ENCODE measurements around the gene CDH13.

The CDH13 gene

DNA sequence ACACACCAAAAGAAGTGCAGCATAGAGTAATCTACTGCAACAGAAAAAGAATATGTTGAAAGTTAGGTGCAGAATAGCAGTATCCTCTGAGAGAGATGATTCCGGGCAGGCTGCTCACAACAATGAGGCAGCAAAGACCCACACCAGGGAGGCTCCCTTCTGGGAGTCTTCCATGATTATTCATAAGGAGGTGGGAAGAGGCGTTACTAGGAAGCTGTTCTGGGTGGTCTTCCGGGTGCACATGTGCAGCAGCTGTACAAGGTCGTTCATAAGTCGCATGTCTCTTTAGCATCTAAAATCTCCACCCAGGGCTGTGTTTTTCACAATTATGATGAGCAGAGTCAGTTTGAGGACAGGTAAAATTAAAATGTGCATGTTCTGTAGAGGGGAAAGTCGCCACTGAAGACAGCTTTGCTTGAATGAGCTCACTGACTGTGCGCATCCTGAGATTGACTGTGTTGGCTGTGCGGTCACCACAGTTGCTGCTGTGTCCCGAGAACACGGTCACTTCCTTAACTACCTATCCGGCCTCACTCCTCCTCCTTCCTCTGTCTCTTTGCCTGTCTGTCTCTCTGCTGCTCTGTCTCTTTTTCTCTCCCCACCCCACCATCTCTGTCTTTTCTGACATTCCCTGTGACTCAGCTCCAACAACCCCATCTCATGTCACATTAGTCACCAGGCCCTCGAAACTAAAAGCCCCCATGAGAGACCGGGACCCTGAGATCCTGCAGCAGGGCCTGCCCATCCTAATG is 1055.5 kb downstream of the CDH13 start:
- Histone ChIP-seq H3K27ac (ENCODE audit: low read depth, low read length) (no peak overlapping the region), H3K4me3 (ENCODE audit: low read depth, low read length) (no peak overlapping the region), H3K27me3 (ENCODE audit: insufficient read depth, low read length) (no peaks in the 10 kb centered on the region), H3K79me2 (ENCODE audit: control insufficient read depth, insufficient read depth, low read length, unreplicated experiment) (no peaks in the 10 kb centered on the region), H3K36me3 (ENCODE audit: insufficient read depth, low read length) (no peaks in the 10 kb centered on the region), H3K4me1 (ENCODE audit: control insufficient read depth, insufficient read depth, low read length, unreplicated experiment) (no peaks in the 10 kb centered on the region), H2AFZ (ENCODE audit: low read length, unreplicated experiment) (no peak overlapping the region)

DNA sequence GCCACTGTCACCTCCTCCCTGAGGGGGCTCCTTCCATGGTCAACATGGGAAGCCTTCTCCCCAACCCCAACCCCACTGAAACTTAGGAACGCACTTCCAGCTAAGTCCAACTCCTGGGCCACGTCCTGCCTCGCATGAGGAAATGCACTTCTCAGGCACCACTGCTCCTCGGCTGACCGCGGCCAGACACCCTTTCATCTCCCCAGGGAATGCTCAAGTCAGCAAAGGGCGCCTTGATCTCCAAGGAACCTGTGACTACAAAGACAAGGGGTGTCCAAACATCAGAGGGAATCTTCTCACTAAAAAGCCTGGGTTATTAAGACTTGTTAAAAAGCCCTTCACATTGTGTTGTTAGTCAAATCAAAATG is 1056.1 kb downstream of the CDH13 start:
- no peak overlapping the region for H2AFZ ChIP-seq (ENCODE audit: low read length, unreplicated experiment)
- no peaks in the 10 kb centered on the region for H3K79me2 ChIP-seq (ENCODE audit: control insufficient read depth, insufficient read depth, low read length, unreplicated experiment)
- H3K36me3 ChIP-seq (ENCODE audit: insufficient read depth, low read length), result no peaks in the 10 kb centered on the region
- H3K4me1 ChIP-seq (ENCODE audit: control insufficient read depth, insufficient read depth, low read length, unreplicated experiment), result no peaks in the 10 kb centered on the region
- H3K4me3 ChIP-seq (ENCODE audit: low read depth, low read length), result no peak overlapping the region
- H3K27ac ChIP-seq (ENCODE audit: low read depth, low read length), result no peak overlapping the region
- H3K27me3 ChIP-seq (ENCODE audit: insufficient read depth, low read length), result no peaks in the 10 kb centered on the region

DNA sequence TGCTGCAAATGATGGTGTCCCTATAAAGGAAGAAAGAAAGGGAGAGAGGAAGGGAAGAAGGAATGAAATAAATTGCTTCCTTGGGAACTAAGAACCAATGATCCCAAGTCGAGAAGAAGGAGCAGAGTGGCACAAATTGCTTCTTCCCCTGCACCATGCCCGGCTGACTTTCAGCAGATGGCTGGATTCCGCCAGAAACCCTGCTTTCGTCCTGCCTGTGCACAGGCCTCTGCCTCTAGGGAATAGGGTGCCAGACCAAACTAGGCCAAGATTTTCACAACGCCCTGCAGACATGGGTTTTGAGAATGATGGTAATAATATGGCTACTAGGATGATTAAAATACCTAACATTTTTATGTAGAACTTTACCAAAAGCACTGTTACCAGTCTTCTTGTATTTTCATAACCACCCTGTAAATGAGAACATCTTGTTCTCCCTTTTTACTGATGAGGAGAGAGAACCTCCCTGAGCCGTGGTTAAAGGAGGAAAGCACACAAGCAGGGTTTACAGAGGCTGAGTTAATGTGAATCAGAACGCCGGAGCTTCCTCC is 1058.9 kb downstream of the CDH13 start:
- Histone ChIP-seq H3K4me1 (ENCODE audit: control insufficient read depth, insufficient read depth, low read length, unreplicated experiment) (no peaks in the 10 kb centered on the region), H3K4me3 (ENCODE audit: low read depth, low read length) (no peak overlapping the region), H2AFZ (ENCODE audit: low read length, unreplicated experiment) (no peak overlapping the region), H3K27me3 (ENCODE audit: insufficient read depth, low read length) (no peaks in the 10 kb centered on the region), H3K79me2 (ENCODE audit: control insufficient read depth, insufficient read depth, low read length, unreplicated experiment) (no peaks in the 10 kb centered on the region), H3K27ac (ENCODE audit: low read depth, low read length) (no peak overlapping the region), H3K36me3 (ENCODE audit: insufficient read depth, low read length) (no peaks in the 10 kb centered on the region)

DNA sequence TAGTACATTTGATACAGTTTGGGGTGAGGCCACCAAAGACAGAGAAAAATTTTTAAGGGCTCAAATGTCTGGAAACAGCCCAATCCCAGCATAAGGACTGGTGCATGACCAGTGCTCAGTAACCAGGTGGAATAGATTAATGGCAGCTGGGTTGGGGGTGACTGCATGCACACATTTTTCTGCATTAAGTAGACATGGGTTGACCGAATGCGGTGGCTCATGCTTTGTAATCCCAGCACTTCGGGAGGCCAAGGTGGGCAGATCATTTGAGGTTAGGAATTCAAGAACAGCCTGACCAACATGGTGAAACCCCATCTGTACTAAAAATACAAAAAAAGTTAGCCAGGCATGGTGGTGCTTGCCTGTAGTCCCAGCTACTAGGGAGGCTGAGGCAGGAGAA is 1060.0 kb downstream of the CDH13 start:
- H3K27me3 ChIP-seq (ENCODE audit: insufficient read depth, low read length), result no peaks in the 10 kb centered on the region
- no peak overlapping the region for H3K27ac ChIP-seq (ENCODE audit: low read depth, low read length)
- no peak overlapping the region for H3K4me3 ChIP-seq (ENCODE audit: low read depth, low read length)
- no peaks in the 10 kb centered on the region for H3K4me1 ChIP-seq (ENCODE audit: control insufficient read depth, insufficient read depth, low read length, unreplicated experiment)
- H3K79me2 ChIP-seq (ENCODE audit: control insufficient read depth, insufficient read depth, low read length, unreplicated experiment), result no peaks in the 10 kb centered on the region
- no peak overlapping the region for H2AFZ ChIP-seq (ENCODE audit: low read length, unreplicated experiment)
- H3K36me3 ChIP-seq (ENCODE audit: insufficient read depth, low read length), result no peaks in the 10 kb centered on the region

DNA sequence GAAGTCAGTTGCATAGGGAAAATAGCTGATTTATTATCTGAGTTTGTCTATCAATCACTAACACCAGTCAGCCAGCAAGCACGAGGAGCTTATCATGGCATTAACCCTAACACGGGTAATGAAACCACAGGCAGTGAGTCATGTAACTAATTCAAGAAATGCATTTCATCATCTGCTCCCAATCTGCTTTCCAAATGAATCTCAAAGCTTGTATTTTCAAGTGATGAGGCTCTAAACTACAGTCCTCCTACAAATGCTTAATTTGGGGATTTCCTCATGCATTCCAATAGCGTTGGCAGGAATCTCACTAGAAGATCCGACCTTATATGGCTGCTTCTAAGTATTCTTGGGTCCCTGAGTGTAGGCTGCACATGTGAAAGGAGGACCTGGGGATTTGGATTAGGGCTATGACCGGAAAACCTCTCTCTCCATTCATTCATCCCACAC is 1062.6 kb downstream of the CDH13 start:
- H2AFZ ChIP-seq (ENCODE audit: low read length, unreplicated experiment), result no peak overlapping the region
- no peak overlapping the region for H3K4me3 ChIP-seq (ENCODE audit: low read depth, low read length)
- no peak overlapping the region for H3K27ac ChIP-seq (ENCODE audit: low read depth, low read length)
- no peaks in the 10 kb centered on the region for H3K79me2 ChIP-seq (ENCODE audit: control insufficient read depth, insufficient read depth, low read length, unreplicated experiment)
- H3K4me1 ChIP-seq (ENCODE audit: control insufficient read depth, insufficient read depth, low read length, unreplicated experiment), result no peaks in the 10 kb centered on the region
- H3K27me3 ChIP-seq (ENCODE audit: insufficient read depth, low read length), result no peaks in the 10 kb centered on the region
- H3K36me3 ChIP-seq (ENCODE audit: insufficient read depth, low read length), result no peaks in the 10 kb centered on the region

DNA sequence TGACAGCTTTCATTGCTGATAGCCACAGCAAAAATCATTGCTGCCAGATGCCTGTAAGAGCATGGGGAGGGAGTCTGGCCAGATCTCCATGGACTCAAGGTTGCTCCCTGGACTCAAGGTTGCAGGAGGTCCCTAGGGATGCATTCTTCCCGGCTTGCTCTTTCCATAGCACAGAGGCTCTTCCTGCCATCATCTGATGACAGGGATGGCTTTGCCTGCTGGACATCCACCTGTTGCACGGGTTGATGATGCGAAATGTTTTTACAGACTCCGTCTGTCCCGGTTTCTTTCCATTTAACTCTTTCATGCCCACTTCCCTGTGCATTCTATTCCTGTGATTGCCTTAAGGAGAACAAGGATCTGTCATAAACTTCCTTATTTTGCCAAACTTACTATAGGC is 1065.5 kb downstream of the CDH13 start:
- Histone ChIP-seq H3K4me3 (ENCODE audit: low read depth, low read length) (no peak overlapping the region), H3K27me3 (ENCODE audit: insufficient read depth, low read length) (no peaks in the 10 kb centered on the region), H2AFZ (ENCODE audit: low read length, unreplicated experiment) (no peak overlapping the region), H3K79me2 (ENCODE audit: control insufficient read depth, insufficient read depth, low read length, unreplicated experiment) (no peaks in the 10 kb centered on the region), H3K36me3 (ENCODE audit: insufficient read depth, low read length) (no peaks in the 10 kb centered on the region), H3K4me1 (ENCODE audit: control insufficient read depth, insufficient read depth, low read length, unreplicated experiment) (no peaks in the 10 kb centered on the region), H3K27ac (ENCODE audit: low read depth, low read length) (no peak overlapping the region)

DNA sequence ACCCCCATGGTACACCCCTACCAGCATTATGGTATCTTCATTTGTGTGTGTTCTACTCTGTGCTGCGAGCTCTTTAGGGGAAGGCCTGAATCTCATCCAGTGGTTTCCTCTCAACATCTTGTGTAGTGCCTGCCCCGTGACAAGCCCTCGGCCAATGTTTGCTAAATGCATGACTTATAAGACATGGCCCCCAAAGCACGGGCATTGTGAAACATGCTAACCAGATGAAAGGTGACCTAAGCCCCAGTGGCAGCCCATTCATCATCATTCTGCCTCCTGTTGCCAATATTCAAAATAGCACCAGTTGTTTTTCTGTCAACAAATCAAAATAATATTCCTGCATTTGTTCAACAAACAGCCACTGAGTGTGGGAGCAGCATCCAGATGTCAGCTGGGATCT is 1072.2 kb downstream of the CDH13 start:
- Histone ChIP-seq H3K4me3 (ENCODE audit: low read depth, low read length) (no peak overlapping the region), H3K27me3 (ENCODE audit: insufficient read depth, low read length) (no peaks in the 10 kb centered on the region), H2AFZ (ENCODE audit: low read length, unreplicated experiment) (no peak overlapping the region), H3K36me3 (ENCODE audit: insufficient read depth, low read length) (no peaks in the 10 kb centered on the region), H3K79me2 (ENCODE audit: control insufficient read depth, insufficient read depth, low read length, unreplicated experiment) (no peaks in the 10 kb centered on the region), H3K4me1 (ENCODE audit: control insufficient read depth, insufficient read depth, low read length, unreplicated experiment) (no peaks in the 10 kb centered on the region), H3K27ac (ENCODE audit: low read depth, low read length) (no peak overlapping the region)

DNA sequence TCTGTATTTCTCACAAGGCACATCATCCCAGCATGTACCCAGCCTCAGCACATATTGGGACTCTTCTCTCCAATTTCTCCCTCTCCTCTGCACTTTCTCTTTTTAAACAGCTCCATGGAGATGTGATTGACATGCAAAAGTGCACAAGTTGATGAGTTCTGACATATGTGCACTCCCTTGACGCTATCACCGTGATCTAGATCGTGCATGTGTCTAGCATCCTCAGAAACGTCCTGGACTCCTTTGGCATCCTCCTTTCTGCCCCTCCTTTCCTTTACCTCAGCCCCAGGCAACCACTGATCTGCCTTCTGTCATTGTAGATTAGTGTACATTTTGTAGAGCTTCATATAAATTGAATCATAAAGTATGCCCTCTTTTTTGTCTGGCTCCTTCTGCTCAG is 1073.0 kb downstream of the CDH13 start:
- Histone ChIP-seq H3K27me3 (ENCODE audit: insufficient read depth, low read length) (no peaks in the 10 kb centered on the region), H3K79me2 (ENCODE audit: control insufficient read depth, insufficient read depth, low read length, unreplicated experiment) (no peaks in the 10 kb centered on the region), H3K4me1 (ENCODE audit: control insufficient read depth, insufficient read depth, low read length, unreplicated experiment) (no peaks in the 10 kb centered on the region), H2AFZ (ENCODE audit: low read length, unreplicated experiment) (no peak overlapping the region), H3K27ac (ENCODE audit: low read depth, low read length) (no peak overlapping the region), H3K4me3 (ENCODE audit: low read depth, low read length) (no peak overlapping the region), H3K36me3 (ENCODE audit: insufficient read depth, low read length) (no peaks in the 10 kb centered on the region)

DNA sequence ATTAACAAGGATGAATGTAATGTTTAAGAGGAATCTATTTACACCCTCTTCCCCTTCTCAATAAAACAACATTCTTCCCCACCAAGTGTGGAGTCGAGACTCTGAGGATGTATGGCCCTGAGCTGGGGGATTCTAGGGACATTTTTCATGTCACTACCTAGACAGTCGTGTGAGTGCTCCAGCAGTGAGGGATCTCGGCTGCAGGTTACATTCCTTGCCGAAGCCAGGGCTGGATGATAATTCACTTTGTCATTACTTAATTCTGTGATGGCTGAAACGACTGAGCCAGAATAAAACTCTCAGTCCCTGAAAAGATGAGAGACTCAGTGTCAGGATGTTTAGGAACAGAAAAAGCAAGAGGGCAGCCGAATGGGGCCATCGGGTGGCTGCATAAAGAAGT is 1074.1 kb downstream of the CDH13 start:
- no peak overlapping the region for H2AFZ ChIP-seq (ENCODE audit: low read length, unreplicated experiment)
- no peak overlapping the region for H3K27ac ChIP-seq (ENCODE audit: low read depth, low read length)
- no peaks in the 10 kb centered on the region for H3K27me3 ChIP-seq (ENCODE audit: insufficient read depth, low read length)
- H3K4me1 ChIP-seq (ENCODE audit: control insufficient read depth, insufficient read depth, low read length, unreplicated experiment), result no peaks in the 10 kb centered on the region
- H3K36me3 ChIP-seq (ENCODE audit: insufficient read depth, low read length), result no peaks in the 10 kb centered on the region
- no peak overlapping the region for H3K4me3 ChIP-seq (ENCODE audit: low read depth, low read length)
- H3K79me2 ChIP-seq (ENCODE audit: control insufficient read depth, insufficient read depth, low read length, unreplicated experiment), result no peaks in the 10 kb centered on the region

DNA sequence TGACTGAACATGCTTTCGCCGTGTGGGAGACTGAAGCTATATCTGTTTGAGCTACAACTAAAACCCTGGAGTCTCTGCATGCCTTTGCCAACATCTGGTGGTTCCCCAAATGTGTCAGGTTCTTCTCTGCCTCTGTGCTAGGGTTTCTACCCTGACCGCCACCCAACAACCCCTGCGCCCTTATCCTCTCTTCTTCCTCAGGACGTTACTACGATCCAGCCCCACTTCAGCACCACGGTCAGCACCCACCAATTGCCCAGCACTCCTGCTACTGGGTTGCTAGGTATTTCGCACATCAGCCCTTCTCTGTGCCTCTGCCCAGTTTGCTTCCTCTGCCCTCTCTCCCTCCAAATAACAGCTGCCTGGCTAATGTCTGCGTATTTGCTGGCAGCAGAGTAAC is 1074.7 kb downstream of the CDH13 start:
- Histone ChIP-seq H3K27me3 (ENCODE audit: insufficient read depth, low read length) (no peaks in the 10 kb centered on the region), H2AFZ (ENCODE audit: low read length, unreplicated experiment) (no peak overlapping the region), H3K36me3 (ENCODE audit: insufficient read depth, low read length) (no peaks in the 10 kb centered on the region), H3K4me3 (ENCODE audit: low read depth, low read length) (no peak overlapping the region), H3K79me2 (ENCODE audit: control insufficient read depth, insufficient read depth, low read length, unreplicated experiment) (no peaks in the 10 kb centered on the region), H3K4me1 (ENCODE audit: control insufficient read depth, insufficient read depth, low read length, unreplicated experiment) (no peaks in the 10 kb centered on the region), H3K27ac (ENCODE audit: low read depth, low read length) (no peak overlapping the region)

DNA sequence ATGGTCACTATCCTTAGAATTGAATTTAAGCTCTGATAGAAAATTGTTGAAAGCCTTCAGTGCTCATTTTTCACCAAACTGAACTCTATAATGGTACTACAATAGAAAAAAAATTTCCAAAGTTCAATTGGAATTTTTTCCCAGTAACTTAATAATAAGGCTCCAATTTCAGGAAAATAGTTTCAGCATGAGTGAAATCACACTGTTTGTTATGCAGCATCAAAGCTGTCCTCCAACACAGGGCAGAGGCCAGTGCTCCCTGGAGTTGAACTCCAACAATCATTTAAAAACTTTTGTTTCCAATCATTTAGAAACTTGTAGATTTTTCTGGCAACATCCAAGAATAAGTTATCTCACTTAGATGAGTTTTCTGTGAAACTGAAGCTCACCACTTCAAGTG is 1077.9 kb downstream of the CDH13 start:
- Histone ChIP-seq H3K79me2 (ENCODE audit: control insufficient read depth, insufficient read depth, low read length, unreplicated experiment) (no peaks in the 10 kb centered on the region), H3K36me3 (ENCODE audit: insufficient read depth, low read length) (no peaks in the 10 kb centered on the region), H3K4me3 (ENCODE audit: low read depth, low read length) (no peak overlapping the region), H2AFZ (ENCODE audit: low read length, unreplicated experiment) (no peak overlapping the region), H3K27ac (ENCODE audit: low read depth, low read length) (no peak overlapping the region), H3K27me3 (ENCODE audit: insufficient read depth, low read length) (no peaks in the 10 kb centered on the region), H3K4me1 (ENCODE audit: control insufficient read depth, insufficient read depth, low read length, unreplicated experiment) (no peaks in the 10 kb centered on the region)

Measured in ACC112 (cell line).